ENCODE results near the gene HTR4.
"Not testable (repeated sequence)": the region's sequence is repeated elsewhere in the genome, so short reads cannot be mapped to it uniquely, and the experiment has no call there.

The HTR4 gene

DNA sequence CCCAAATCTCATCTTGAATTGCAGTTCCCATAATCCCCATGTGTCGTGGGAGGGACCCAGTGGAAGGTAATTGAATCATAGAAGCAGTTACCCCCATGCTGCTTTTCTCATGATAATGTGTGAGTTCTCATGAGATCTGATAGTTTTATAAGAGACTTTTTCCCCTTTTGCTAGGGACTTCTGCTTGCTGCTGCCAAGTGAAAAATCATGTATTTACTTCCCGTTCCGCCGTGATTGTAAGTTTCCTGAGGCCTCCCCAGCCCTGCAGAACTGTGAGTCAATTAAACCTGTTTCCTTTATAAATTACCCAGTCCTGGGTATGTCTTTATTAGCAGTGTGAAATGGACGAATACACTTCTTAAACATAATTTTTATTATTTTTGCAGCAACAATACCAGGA lies 185.6 kb downstream of the HTR4 start:
- DNase-seq: not testable (repeated sequence)

GRCh38 chr5:148467958-148468357 lies 186.4 kb downstream of the HTR4 start:
- DNase-seq: no peak

- no peak for DNase-seq
Observed at GRCh38 chr5:148466236-148466580, 188.1 kb downstream of the HTR4 start.

- DNase-seq: no peak
Observed at GRCh38 chr5:148465381-148466235, 188.7 kb downstream of the HTR4 start.

DNA sequence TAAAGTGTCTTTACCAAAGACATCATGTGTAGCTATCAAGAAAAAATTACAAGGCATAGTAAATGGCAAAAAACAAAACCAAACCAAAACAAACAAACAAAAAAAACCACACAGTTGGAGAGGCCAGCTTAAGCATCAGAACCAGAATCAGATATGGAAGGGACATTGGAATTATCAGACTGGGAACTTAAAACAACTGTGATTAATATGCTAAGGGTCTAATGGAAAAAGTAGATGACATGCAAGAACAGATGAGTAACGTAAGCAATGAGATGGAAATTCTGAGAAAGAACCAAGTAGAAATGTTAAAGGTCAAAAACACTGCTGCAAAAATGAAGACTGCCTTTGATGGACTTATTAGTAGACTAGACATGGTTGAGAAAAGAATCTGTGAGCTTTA lies 194.7 kb downstream of the HTR4 start:
- DNase-seq: no peak

DNA sequence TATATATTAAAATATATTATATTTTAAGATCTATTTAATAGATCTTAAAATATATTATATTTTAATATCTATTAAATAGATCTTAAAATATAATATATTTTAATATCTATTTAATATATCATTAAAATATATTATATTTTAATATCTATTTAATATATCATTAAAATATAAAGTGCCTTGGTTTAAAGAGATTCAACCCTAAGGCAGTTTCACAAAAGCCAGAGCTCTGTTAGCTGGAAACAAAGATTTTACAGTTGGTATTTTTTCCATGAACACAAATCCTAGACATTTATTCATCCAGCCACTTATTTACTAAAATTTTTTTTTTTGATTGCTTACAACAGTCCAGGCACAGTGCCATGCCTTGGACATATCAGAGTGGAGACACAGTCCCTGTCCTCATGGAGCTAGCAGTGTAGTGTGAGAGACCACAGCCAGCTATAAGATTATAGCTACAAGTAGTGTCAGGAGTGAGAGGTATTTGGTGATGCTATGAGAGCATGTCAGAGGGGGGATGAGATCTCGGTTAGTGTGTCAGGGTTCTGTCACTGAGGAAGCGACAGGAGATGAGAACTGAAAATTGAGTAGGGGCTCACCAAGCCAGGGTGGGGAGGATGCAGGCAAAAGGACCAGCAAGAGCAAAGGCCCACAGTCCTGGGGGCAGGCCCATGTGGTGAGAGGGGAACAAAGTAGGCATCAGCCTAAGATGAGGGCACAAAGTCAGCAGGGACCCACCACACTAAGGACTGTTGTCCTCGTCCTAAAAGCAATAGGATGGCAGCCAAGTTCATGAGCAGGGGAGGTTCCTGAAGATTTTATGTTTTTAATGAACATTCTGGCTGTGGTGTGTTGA lies 196.1 kb downstream of the HTR4 start:
- no peak for DNase-seq

DNA sequence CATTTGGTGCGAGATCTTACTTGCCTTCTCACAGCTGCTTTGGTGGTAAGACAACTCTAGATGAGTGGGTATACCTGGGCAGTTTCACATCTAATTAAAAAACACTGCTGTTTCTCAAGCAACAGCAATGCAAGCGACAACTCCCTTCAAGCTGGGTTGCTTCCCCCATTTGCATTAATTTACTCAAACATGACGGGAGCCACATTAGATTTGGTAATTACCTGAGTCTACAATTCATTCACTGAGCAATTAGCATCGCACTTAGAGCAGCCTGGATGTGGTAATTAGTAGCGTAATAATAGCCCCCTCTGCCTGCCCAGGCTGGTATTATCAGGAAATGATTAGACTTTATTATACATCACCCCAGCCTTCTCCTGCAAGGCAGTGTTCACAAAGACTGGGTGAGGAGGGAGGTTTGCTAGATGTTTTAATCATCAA lies 197.1 kb downstream of the HTR4 start:
- DNase-seq: no peak

DNA sequence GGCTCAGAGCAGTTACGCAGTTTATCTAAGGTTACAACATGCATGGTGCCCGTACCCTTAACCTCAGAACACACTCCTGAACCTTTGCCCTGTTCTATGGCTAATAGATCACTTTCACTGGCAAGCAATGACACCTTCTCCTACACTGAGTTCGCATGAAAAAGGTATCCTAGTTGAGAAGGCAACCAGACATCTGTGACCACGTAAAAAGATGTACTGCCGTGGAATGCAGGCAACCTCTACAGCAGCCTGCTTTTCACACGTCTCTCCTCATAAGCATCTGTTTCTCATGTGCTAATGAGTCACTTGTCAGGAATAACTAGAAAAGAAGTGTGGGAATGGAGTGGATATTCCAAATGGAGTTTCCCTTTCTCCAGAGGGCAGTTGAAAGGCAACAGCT lies 199.1 kb downstream of the HTR4 start:
- no peak for DNase-seq

DNA sequence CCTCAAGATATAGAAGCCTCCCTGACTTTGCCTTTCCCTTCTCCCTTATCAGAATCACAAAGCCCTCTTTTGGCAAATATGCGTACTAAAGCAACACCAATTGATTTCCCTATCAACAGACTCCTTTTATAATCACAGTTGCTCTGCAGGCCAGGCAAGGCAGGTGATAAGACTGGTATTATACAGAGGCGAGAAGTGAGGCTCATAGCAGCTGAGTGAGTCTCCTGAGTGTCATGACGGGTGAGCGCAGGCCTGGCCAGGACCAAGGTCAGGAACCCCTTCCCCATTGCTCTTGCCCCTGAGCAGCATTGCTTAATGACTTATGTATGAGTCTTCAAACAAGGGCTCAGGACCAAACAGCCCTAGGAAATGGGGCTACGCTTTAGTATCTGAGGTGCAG lies 199.8 kb downstream of the HTR4 start:
- DNase-seq: no peak

GRCh38 chr5:148452499-148453193 lies 201.7 kb downstream of the HTR4 start:
- no peak for DNase-seq

GRCh38 chr5:148446611-148447010 lies 207.7 kb downstream of the HTR4 start:
- no peak for DNase-seq

DNA sequence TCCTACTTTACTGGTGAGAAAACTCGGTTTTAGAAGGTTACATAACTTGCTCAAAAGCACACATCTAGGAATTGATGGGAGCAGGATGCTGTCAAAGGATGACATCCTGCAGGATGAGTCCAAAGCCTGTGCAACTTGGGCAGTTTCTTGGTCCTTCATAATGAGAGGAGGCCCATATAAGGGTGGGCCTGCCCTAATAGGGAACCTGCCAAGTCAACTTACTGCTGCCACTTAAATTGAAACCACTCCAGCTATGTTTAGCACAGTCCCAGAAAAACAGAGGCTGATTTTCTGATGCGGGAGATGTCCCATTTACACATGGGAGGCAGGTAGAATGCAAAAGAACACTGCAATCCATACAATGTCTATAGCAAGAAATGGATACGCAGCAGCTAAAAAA lies 208.7 kb downstream of the HTR4 start:
- DNase-seq: no peak

DNA sequence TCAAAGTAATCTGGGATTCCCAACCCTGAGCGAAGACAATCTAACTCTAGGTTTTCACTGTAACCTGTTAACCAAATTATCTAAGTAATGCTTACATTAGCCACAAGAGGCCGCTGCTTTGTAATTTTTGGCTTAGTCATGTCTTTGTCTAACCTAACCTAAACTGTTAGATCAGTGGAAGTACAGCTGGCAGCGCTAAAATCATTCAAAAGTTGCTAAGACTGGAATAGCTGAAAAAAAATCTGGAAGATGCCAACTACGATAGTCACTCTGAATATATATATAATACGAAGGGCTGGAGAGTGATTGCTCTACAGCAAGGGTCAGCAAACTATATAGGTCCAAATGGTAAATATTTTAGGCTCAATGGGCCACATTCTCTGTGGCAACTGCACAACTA lies 210.3 kb downstream of the HTR4 start:
- peak; percentile 24 for DNase-seq

DNA sequence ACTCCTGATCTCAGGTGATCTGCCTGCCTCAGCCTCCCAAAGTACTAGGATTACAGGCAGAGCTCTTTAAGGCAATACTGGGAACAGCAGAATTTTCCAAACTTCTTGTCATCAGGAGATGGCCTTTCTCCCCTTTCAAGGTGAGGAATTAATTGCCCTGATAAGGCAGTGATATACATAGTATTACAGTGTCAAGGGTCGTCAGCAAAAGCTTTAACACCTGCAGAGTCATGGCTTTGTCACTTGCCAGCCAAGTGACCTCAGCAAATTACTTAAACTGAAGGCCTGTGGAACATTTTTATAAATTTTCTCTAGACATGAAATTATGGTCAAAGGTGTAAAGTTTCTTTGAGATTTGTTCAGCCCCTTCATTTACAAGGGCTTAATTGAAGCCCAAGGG lies 211.1 kb downstream of the HTR4 start:
- no peak for DNase-seq

DNA sequence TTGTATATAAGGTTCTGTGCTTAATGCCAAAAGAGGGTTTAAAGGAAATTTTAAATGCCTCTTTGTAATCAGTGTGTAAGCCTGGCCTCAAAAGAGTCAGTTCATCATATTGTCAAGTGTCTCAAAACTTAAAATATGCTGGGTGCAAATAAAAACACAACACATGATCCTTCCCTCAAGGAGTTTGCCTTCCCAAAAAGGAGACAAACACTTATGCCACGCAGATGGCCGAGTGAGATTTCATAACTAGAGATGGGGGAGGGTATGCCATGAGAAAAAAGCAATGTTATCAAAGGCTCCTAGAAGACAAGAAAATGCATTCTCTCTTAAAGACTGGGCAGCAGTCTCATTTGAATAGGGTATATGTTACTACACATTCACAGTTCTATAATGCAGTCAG lies 215.4 kb downstream of the HTR4 start:
- no peak for DNase-seq

- DNase-seq: no peak
Observed at GRCh38 chr5:148437249-148437648, 217.1 kb downstream of the HTR4 start.

DNA sequence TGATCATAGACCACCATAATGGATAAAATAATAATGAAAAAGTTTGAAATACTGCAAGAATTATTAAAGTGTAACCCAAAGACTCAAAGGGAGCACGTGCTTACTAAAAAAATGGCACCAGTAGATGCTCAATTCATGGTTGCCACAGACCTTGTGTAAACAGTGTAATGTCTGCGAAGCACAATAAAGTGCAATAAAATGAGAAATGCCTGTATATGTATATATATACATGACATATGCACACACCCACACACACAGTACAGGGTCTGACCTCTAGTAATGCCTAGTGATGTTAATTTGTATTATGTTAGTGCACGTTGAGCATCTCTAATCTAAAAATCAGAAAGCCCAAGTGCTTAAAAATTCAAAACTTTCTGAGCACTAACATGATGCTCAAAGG lies 218.3 kb downstream of the HTR4 start:
- no peak for DNase-seq

DNA sequence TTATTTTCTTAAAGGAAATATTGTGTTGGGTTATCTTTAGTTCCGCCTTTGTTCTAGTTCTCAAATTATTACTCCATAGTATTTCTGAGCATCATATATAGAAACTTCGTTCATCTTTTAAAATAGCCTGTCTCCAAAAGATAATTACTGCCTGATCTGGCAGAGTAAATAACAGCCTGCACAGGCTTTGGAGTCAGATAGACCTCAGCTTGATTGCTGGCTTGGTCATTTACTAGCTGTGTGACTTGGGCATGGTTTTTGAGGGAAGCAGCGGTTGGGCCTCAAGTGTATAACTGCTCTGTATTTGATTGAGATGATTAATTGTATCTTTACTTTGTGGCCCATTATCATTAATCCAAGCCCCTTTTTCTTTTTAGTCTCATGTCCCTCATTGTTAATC lies 220.5 kb downstream of the HTR4 start:
- DNase-seq: no peak

All from stimulated activated CD4-positive, alpha-beta T cell treated with anti-CD3 and anti-CD28 coated beads, Interleukin-1b, Interleukin-23, amount 100 ng/mL, for 48 hours (primary cell).